ENCODE results near the gene ADAMTS6. TPM values are rescaled to one million over a fixed set of nuclear protein-coding genes. Genes with fewer than 3 reads are reported as not detected.

Gene ADAMTS6
- total RNA-seq, 1 donor from 2014 or later = 52.4 TPM

DNA sequence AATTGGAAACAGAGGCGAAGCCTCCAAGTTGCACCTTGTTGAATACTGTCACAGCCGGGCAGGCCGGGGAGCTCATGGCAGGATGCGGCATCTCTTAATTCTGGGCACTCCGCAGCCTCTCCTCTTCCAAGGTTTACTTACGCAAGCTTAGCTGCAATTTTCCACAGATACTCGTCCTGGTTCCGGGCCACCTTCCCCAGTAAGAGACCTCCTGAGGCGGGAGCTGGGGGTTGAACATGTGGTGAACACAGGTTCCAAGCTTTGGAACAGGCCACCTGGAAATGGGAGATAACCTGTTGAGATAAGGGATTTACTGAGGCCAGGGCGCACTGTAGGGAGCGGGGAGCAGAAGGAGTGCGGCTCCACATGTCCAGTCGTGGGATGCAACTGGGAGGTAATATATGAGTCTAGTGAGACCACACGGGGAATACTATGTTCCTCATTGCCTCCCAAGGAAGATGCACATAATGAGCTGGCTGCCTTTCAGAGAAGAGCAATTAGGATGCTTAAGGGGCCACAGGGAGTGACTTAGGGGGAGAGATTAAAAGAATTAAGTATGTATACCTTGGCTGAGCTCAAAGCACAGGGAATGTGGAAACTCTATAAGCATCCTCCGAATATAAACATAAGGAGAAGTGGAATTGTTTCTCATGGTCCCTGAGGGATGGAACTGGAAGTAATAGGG, 377.8 kb downstream of the ADAMTS6 start:
- no peak for DNase-seq

DNA sequence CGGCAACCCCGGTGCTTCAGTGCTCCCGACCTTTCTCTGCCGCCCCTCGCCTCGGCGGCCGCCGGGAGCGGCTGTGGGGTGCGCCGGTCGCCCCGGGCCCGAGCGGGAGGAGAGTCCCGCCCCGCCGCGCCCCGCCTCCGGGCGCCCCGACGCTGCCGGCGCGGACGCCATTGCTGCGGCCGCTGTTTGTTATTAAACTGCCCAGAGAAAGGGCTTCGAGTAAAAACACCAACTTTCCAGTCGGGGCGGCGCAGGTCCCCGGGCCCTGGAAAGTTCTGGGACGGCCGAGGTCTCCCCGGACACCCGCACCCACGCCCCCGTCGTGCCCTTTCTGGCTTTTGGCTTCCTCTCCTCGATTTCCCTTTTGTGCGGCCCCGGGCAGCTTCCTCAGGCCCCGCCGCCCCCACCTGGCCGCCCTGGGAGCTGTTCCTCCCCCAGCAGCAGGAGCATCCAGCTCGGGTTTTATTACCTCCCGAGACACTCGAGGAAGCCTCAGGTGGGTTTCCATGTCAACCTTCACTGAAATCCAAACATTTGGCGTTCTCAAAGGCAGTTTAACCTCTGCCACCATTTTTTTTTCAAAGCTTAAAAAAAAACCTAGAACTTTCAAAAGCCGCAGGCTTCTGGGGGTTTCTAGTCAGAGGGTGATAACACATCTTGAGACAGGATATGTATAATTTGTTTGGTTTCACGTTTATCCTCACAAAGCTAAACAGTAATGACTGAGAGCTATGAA, 378.6 kb downstream of the ADAMTS6 start:
- DNase-seq = peak; percentile 85

DNA sequence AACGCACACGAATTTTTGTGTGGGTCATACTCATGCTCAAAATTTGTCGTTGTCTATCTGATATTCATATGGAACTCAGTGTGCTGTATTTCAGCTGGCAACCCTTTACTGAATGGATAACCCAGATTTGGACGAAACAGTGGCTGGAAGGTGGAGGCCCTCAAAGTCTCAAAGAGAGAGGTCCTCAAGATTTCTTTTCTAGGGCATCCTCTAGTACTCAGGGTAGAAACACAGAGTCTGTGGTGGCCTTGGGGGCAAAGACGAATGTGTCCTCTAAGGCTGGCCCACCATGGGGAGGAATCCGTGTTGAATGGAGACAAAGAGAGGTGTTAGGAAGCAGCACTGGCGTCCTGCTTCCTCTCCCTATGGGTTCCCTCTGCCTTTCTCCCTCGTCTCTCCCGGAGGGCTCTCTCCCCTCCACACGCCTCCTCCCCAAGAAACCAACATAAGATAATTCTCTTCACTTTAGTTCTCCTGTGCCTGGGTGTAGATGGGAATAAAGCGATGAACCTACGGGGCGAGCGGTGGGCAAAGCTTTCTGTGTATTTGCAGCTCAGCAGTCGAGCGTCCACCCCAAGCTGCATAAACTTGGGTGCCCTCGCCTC, 379.2 kb downstream of the ADAMTS6 start:
- DNase-seq = peak; percentile 61

DNA sequence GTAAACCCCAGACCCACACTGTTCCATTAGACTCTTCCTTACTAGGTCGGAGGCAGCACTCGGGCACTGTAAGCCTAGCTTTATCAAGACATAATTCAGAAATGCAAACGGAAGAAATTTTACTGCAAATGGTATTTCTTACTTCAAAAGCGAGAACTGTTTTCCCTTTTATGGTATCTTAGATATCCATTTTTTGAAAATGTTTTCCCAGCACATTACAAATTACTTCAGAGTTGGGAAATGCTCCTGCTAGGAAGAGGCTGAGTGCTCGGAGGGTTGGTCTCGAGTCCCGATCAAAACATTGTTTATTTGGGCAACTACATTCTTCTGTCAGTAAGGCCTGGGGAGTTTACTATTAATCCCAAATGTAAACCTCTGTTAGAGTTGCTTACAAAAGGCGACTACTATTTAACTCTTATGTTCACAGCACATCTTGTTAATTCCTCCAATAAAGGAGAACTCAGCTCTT, 380.1 kb downstream of the ADAMTS6 start:
- DNase-seq = peak; percentile 7

DNA sequence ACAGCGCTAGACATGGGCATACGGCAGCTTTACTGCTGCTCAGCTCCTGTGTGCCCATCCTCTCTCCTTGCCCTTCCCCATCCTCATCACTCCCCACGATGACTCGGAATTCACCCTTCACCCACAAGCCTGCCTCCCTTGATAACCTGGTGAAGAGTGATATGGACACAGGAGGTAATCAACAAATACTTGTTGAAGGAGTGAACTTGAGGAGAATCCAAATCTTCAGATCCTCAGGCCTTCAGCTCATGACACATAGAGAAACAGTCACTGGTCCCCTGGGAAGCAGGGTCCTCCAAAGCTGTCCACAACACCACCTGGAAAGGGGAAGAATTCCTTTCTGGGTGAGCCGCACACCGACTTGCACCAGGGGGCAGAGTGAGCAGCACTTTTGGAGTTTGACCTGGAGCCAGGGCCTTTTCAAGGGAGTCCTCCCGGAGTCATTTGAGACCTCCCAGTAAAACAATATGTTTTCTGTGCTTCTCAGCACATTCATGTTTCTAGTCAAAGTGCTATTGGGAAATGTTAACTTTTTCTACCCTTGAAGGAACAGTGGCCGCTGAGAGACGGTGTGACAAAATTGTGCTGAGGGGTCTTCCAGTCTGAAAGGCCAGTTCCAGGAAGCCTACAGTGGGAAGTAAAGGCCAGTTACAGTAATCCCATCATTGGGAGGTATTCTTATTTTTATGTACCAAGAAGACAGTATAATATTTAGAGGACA, 380.6 kb downstream of the ADAMTS6 start:
- peak; percentile 88 for DNase-seq

Other genes starting within 250 kb of the ADAMTS6 start
- 14.3 and 26.6 TPM in 2 replicates for gene CENPK, start 81.2 kb upstream of the ADAMTS6 start, total RNA-seq
- 49.5 and 53.6 TPM in 2 replicates for gene PPWD1, start 81.4 kb upstream of the ADAMTS6 start, total RNA-seq
- 21.4 and 24.7 TPM in 2 replicates for gene TRIM23, start 142.4 kb upstream of the ADAMTS6 start, total RNA-seq
- 4.0 and 6.3 TPM in 2 replicates for gene SHLD3, start 143.1 kb upstream of the ADAMTS6 start, total RNA-seq
- 29.0 and 29.3 TPM in 2 replicates for gene TRAPPC13, start 143.1 kb upstream of the ADAMTS6 start, total RNA-seq
- gene SGTB, start 240.2 kb upstream of the ADAMTS6 start, total RNA-seq = 12.1 and 20.1 TPM in 2 replicates
- gene NLN, start 240.3 kb upstream of the ADAMTS6 start, total RNA-seq = 40.2 and 78.3 TPM in 2 replicates